Transverse colon (tissue), 4 donors: Measurements from ENCODE around the gene NUDT21.

Experiments
- CTCF ChIP-seq, 5 experiments: fragments of 200-600 bp in 3 of 5; fragments of 450-650 bp in 2 of 5; sonication (generic) in 3 of 5; IDR thresholded peaks; 1 replicate in 2 of 5; 2 replicates in 3 of 5; pipeline ENCODE4 v1.5.1; 2016 to 2017; ENCODE audit warnings: antibody characterized with exemption in 5 of 5, inconsistent platforms in 3 of 5, mild to moderate bottlenecking in 2 of 5, moderate library complexity in 1 of 5
- POLR2AphosphoS5 ChIP-seq, 3 donors: sonication (generic); formaldehyde crosslinking; IDR thresholded peaks; one replicate each; pipeline ENCODE4 v1.6.1; 2016; ENCODE audit warnings: antibody characterized with exemption in 3 of 3

- TF ChIP-seq CTCF (IDR thresholded peaks at IDR 0.05) = no peak
- peak; percentile 77 to 84 (median 79) for TF ChIP-seq POLR2AphosphoS5 (IDR thresholded peaks at IDR 0.05)
These were observed at the start of gene NUDT21, which contains the start of gene OGFOD1 for GRCh38 chr16:56450986-56451752.
